ENCODE data around the gene ZNF175. TPM values are rescaled to one million over a fixed set of nuclear protein-coding genes. Genes with fewer than 3 reads are reported as not detected.
A peak's percentile ranks its signal among the peaks of the same experiment; 100 is the strongest.

ZNF175 gene
- polyA plus RNA-seq, 1 donor (not counting 4 experiments of a cell fraction or from before 2014, with no cell fraction given): 3.8 TPM

DNA sequence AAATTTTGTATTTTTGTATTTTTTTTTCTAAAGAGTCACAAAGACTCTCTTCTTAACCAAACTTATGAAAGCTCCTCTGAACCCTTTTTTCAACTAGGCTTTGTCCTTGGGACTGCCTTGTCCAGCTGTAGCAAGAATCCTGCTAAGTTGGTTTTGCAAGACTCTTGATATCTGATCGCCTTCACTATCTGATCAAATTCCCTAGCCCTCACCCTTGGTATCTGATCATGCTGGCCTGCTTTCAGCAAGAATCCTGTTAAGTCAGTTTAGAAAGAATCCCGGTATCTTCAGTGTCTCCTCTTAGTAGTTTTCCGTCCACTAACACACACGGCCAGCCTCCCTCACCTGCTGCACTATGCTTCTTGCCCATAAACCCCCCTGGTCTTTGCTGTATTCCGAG is 61.0 kb downstream of the ZNF175 start:
- H3K9me3 ChIP-seq (ENCODE audit: control insufficient read depth, low read depth, low read length): no peaks in the 10 kb centered on the region
- H3K27ac ChIP-seq (ENCODE audit: control insufficient read depth, insufficient read depth, low read length): no peak overlapping the region
- no peaks in the 10 kb centered on the region for H3K79me2 ChIP-seq (ENCODE audit: control insufficient read depth, insufficient read depth, low read length)
- dilution Hi-C loops (cut with MboI; ENCODE audit: extremely low pct_ligation_motif_present, low sequenced_read_pairs): no loop called here
- H2AFZ ChIP-seq (ENCODE audit: control insufficient read depth, low read length): no peak overlapping the region
- FAIRE-seq (no peak), DNase-seq (ENCODE audit: low read depth, low spot score) (no peak)
- no peaks in the 10 kb centered on the region for H3K36me3 ChIP-seq (ENCODE audit: control insufficient read depth in 2 of 2, extremely low read depth in 1 of 2, insufficient read depth in 2 of 2, low read length in 2 of 2)
- TF ChIP-seq, protein P1, sequence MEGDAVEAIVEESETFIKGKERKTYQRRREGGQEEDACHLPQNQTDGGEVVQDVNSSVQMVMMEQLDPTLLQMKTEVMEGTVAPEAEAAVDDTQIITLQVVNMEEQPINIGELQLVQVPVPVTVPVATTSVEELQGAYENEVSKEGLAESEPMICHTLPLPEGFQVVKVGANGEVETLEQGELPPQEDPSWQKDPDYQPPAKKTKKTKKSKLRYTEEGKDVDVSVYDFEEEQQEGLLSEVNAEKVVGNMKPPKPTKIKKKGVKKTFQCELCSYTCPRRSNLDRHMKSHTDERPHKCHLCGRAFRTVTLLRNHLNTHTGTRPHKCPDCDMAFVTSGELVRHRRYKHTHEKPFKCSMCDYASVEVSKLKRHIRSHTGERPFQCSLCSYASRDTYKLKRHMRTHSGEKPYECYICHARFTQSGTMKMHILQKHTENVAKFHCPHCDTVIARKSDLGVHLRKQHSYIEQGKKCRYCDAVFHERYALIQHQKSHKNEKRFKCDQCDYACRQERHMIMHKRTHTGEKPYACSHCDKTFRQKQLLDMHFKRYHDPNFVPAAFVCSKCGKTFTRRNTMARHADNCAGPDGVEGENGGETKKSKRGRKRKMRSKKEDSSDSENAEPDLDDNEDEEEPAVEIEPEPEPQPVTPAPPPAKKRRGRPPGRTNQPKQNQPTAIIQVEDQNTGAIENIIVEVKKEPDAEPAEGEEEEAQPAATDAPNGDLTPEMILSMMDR (optimal IDR thresholded peaks at IDR 0.05 in 1 of 3, IDR thresholded peaks at IDR 0.05 in 1 of 3, conservative IDR thresholded peaks at IDR 0.05 in 1 of 3; ENCODE audit: extremely low read depth in 1 of 3, insufficient read depth in 2 of 3, low read length in 3 of 3): no peak
- no peak for TF ChIP-seq EZH2 (IDR thresholded peaks at IDR 0.05; ENCODE audit: low read length)
- no peak overlapping the region for H3K4me2 ChIP-seq (ENCODE audit: control insufficient read depth, extremely low read depth, insufficient read depth, low read depth, low read length)
- H3K4me3 ChIP-seq (ENCODE audit: control insufficient read depth in 2 of 3, extremely low read depth in 1 of 3, insufficient read depth in 2 of 3, low read depth in 1 of 3, low read length in 3 of 3): no peak overlapping the region
- no peaks in the 10 kb centered on the region for H3K9me1 ChIP-seq (ENCODE audit: control insufficient read depth, extremely low read depth, insufficient read depth, low read length)
- no peaks in the 10 kb centered on the region for H3K27me3 ChIP-seq (ENCODE audit: control insufficient read depth, extremely low read depth, insufficient read depth, low read length)
- no peaks in the 10 kb centered on the region for H3K4me1 ChIP-seq (ENCODE audit: control insufficient read depth, extremely low read depth, insufficient read depth, low read length)
- no peak overlapping the region for H3K9ac ChIP-seq (ENCODE audit: control insufficient read depth, extremely low read depth, insufficient read depth, low read length)
- H4K20me1 ChIP-seq (ENCODE audit: control insufficient read depth, extremely low read depth, insufficient read depth, low read length): no peaks in the 10 kb centered on the region

DNA sequence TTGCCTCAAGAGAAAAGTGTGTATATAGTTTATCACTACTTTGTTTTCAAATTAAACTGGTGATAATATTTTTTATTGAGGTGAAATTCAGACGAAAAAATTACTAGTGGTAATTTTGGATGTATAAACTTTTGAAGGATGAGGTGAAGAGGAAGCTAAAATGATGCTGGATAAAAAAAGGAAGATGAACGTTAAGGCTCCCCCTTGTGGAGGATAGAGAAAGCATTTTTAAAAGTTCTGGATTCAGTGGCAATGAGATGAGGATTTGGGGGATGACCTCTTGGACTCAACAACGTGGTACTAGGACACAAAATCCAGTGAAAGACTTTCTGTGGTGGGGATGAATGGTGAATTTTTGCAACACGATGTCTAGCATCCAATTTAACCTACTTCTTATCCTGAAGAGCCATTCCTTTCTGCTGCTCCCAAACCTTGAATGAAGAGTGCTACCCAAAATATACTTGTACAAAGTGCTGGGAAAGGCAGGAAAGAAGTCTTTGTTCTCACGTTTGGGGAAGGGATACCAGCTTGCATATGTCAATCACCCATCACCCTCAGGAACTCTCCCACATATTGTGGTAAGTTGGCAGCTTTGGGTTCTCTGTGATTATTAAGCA is 66.4 kb downstream of the ZNF175 start:
- Histone ChIP-seq H3K9me3 (ENCODE audit: control insufficient read depth, low read depth, low read length) (no peaks in the 10 kb centered on the region), H3K27ac (ENCODE audit: control insufficient read depth, insufficient read depth, low read length) (no peak overlapping the region), H3K36me3 (ENCODE audit: control insufficient read depth in 2 of 2, extremely low read depth in 1 of 2, insufficient read depth in 2 of 2, low read length in 2 of 2) (no peaks in the 10 kb centered on the region), H3K9me1 (ENCODE audit: control insufficient read depth, extremely low read depth, insufficient read depth, low read length) (no peaks in the 10 kb centered on the region), H3K4me1 (ENCODE audit: control insufficient read depth, extremely low read depth, insufficient read depth, low read length) (no peaks in the 10 kb centered on the region), H3K4me3 (ENCODE audit: control insufficient read depth in 2 of 3, extremely low read depth in 1 of 3, insufficient read depth in 2 of 3, low read depth in 1 of 3, low read length in 3 of 3) (no peak overlapping the region), H4K20me1 (ENCODE audit: control insufficient read depth, extremely low read depth, insufficient read depth, low read length) (no peaks in the 10 kb centered on the region), H3K9ac (ENCODE audit: control insufficient read depth, extremely low read depth, insufficient read depth, low read length) (no peak overlapping the region), H3K4me2 (ENCODE audit: control insufficient read depth, extremely low read depth, insufficient read depth, low read depth, low read length) (no peak overlapping the region), H3K79me2 (ENCODE audit: control insufficient read depth, insufficient read depth, low read length) (no peaks in the 10 kb centered on the region), H3K27me3 (ENCODE audit: control insufficient read depth, extremely low read depth, insufficient read depth, low read length) (no peaks in the 10 kb centered on the region), H2AFZ (ENCODE audit: control insufficient read depth, low read length) (no peak overlapping the region)
- FAIRE-seq (no peak), DNase-seq (ENCODE audit: low read depth, low spot score) (no peak)
- dilution Hi-C loops (cut with MboI; ENCODE audit: extremely low pct_ligation_motif_present, low sequenced_read_pairs): no loop called here
- no peak for TF ChIP-seq EZH2 (IDR thresholded peaks at IDR 0.05; ENCODE audit: low read length)
- TF ChIP-seq, protein P1 (optimal IDR thresholded peaks at IDR 0.05 in 1 of 3, IDR thresholded peaks at IDR 0.05 in 1 of 3, conservative IDR thresholded peaks at IDR 0.05 in 1 of 3; ENCODE audit: extremely low read depth in 1 of 3, insufficient read depth in 2 of 3, low read length in 3 of 3): peak; percentile 12 to 52 (median 30)
